ENCODE measurements around the gene SNORC. TPM values are rescaled to one million over a fixed set of nuclear protein-coding genes. Genes with fewer than 3 reads are reported as not detected.
"Not testable (repeated sequence)": the region's sequence is repeated elsewhere in the genome, so short reads cannot be mapped to it uniquely, and the experiment has no call there.

Gene SNORC
- total and polyA plus RNA-seq, 12 donors = 0.35 to 12.5 (median 2.1) TPM; not detected in 1

GRCh38 chr2:232842689-232843088, 27.4 kb upstream of the SNORC start:
- no peak for DNase-seq
- WGBS, 4 donors = 39 to 71% (median 55%) methylated on average over 2 of the region's 2 CpGs
- Histone ChIP-seq H3K36me3 (replicated peaks in 1 of 2) (peaks cover 0 to 56% of the 10 kb centered on the region in 2 donors), H3K27ac (no peak overlapping the region), H3K4me1 (replicated peaks in 1 of 2) (peaks cover 7 to 24% of the 10 kb centered on the region in 2 donors), H3K9me3 (replicated peaks in 1 of 3) (no peaks in the 10 kb centered on the region), H3K27me3 (no peaks in the 10 kb centered on the region), H3K4me3 (no peak overlapping the region)
- TF ChIP-seq CTCF (IDR thresholded peaks at IDR 0.05) (no peak), POLR2A (IDR thresholded peaks at IDR 0.05) (no peak)
- intact Hi-C loops (cut with DNase I) = no loop called here

GRCh38 chr2:232843834-232844233, 26.2 kb upstream of the SNORC start:
- Histone ChIP-seq H3K4me1 (replicated peaks in 1 of 2) (peaks cover 0 to 13% of the 10 kb centered on the region in 2 donors), H3K27ac (no peak overlapping the region), H3K4me3 (no peak overlapping the region), H3K9me3 (replicated peaks in 1 of 3) (no peaks in the 10 kb centered on the region), H3K36me3 (replicated peaks in 1 of 2) (peaks cover 0 to 64% of the 10 kb centered on the region in 2 donors), H3K27me3 (no peaks in the 10 kb centered on the region)
- no peak for TF ChIP-seq CTCF (IDR thresholded peaks at IDR 0.05)
- no peak for TF ChIP-seq POLR2A (IDR thresholded peaks at IDR 0.05)
- DNase-seq = no peak
- intact Hi-C loops (cut with DNase I) = no loop called here
- 91 to 97% (median 95%) methylated on average over 3 of the region's 3 CpGs for WGBS, 4 donors

- H3K4me3 ChIP-seq = no peak overlapping the region
- intact Hi-C loops (cut with DNase I) = no loop called here
- TF ChIP-seq POLR2A (IDR thresholded peaks at IDR 0.05) = no peak
- no peak for TF ChIP-seq CTCF (IDR thresholded peaks at IDR 0.05)
Observed at GRCh38 chr2:232846055-232846454, 24.0 kb upstream of the SNORC start.

DNA sequence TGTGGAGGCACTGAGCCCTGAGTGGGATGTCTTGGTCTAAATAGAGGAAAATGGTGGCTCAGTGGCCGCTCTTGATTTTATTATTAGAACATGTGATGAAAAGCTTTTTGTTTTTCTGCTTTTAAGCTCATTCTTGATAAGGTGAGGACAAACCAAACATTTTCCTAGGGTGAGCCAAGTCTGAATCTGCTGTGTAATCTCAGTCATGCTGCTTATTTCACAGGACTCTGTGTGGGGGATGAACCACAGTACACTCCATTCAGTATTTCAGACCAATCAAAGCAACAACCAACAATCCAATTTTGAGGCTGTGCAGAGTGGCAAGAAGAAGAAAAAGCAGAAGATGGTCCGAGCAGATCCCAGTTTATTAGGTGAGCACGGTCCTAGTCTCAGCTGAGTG, 20.0 kb upstream of the SNORC start:
- Histone ChIP-seq H3K9me3 (replicated peaks in 1 of 3) (no peaks in the 10 kb centered on the region), H3K36me3 (replicated peaks in 1 of 2) (peaks cover 0 to 67% of the 10 kb centered on the region in 2 donors), H3K27me3 (no peaks in the 10 kb centered on the region), H3K4me3 (no peak overlapping the region), H3K27ac (no peak overlapping the region), H3K4me1 (replicated peaks in 1 of 2) (no peaks in the 10 kb centered on the region)
- 92 to 98% (median 94%) methylated on average over 3 of the region's 3 CpGs for WGBS, 4 donors
- no peak for TF ChIP-seq CTCF (IDR thresholded peaks at IDR 0.05)
- intact Hi-C loops (cut with DNase I) = loop anchor here (5.0 to 10.0 kb wide), 4 partner anchors 175 to 405 kb away; partner anchors contain the start of gene ATG16L1 (in 2 of the 2)
- DNase-seq = no peak

More at GRCh38 chr2:232846055-232846454, 24.0 kb upstream of the SNORC start:
- no peak for DNase-seq
- no peaks in the 10 kb centered on the region for H3K9me3 ChIP-seq (replicated peaks in 1 of 3)
- H3K4me1 ChIP-seq (replicated peaks in 1 of 2) = no peaks in the 10 kb centered on the region
- peaks cover 0 to 81% of the 10 kb centered on the region in 2 donors for H3K36me3 ChIP-seq (replicated peaks in 1 of 2)
- no peaks in the 10 kb centered on the region for H3K27me3 ChIP-seq
- no peak overlapping the region for H3K27ac ChIP-seq

DNA sequence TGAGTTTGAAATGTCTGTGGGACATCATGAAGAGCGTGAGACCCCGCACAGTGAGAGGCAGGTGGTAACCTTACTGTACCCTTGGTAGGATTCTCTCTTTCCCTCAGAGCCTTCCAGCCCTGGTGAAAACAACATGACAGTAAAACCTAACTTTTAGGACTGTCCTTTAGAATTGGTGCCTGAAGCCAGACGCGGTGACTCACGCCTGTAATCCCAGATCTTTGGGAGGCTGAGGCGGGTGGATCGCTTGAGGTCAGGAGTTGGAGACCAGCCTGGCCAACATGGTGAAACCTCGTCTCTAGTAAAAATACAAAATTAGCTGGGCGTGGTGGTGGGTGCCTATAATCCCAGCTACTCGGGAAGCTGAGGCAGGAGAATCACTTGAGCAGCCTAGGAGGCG, 18.0 kb upstream of the SNORC start:
- H3K36me3 ChIP-seq (replicated peaks in 1 of 2) = peaks cover 0 to 65% of the 10 kb centered on the region in 2 donors
- DNase-seq = peak in 1 of 7 donors; percentile 21
- not testable (repeated sequence) for H3K9me3 ChIP-seq (replicated peaks in 1 of 3); H3K27me3 ChIP-seq; H3K27ac ChIP-seq; H3K4me3 ChIP-seq; H3K4me1 ChIP-seq (replicated peaks in 1 of 2)
- intact Hi-C loops (cut with DNase I) = loop anchor here (5.0 to 10.0 kb wide), 4 partner anchors 173 to 403 kb away; partner anchors contain the start of gene ATG16L1 (in 2 of the 2)
- 86 to 89% (median 86%) methylated on average over 11 of the region's 11 CpGs for WGBS, 4 donors

Data from adrenal gland (tissue), 12 donors.